Astrocyte (in vitro differentiated cells and primary cell): ENCODE measurements around the gene PTMS. TPM values are rescaled to one million over a fixed set of nuclear protein-coding genes. Genes with fewer than 3 reads are reported as not detected.
A peak's percentile ranks its signal among the peaks of the same experiment; 100 is the strongest.

Experiments
- DNase-seq: peaks from one replicate; pipeline ENCODE4 v3.0.0-alpha.2; 2010; ENCODE audit warnings: low read depth
- FAIRE-seq: peaks from 2 replicates; lab custom pipeline; 2011; peaks lifted over from hg19 to GRCh38; lab: Jason Lieb, UNC
- H2AFZ ChIP-seq: 2 replicates; pipeline ENCODE4 v1.6.0; 2012; ENCODE audit warnings: low read depth, low read length, inconsistent platforms
- H3K27ac ChIP-seq: 2 replicates; pipeline ENCODE4 v1.5.1; 2011; ENCODE audit warnings: low read depth, low read length, inconsistent platforms
- H3K27me3 ChIP-seq: 2 replicates; pipeline ENCODE4 v1.6.0; 2011; ENCODE audit warnings: low read length, inconsistent platforms; ENCODE audit not compliant: insufficient read depth
- H3K36me3 ChIP-seq: 2 replicates; pipeline ENCODE4 v1.5.1; 2011; ENCODE audit warnings: low read length, inconsistent platforms; ENCODE audit not compliant: insufficient read depth
- H3K4me1 ChIP-seq: 2 replicates; pipeline ENCODE4 v1.5.1; 2011; ENCODE audit warnings: low read length, inconsistent platforms; ENCODE audit not compliant: insufficient read depth
- H3K4me2 ChIP-seq: 2 replicates; pipeline ENCODE4 v1.6.0; 2012; ENCODE audit warnings: low read length, inconsistent platforms
- H3K4me3 ChIP-seq: 2 replicates; pipeline ENCODE4 v1.5.1; 2011; ENCODE audit warnings: low read depth, mild to moderate bottlenecking, low read length, inconsistent platforms; ENCODE audit not compliant: insufficient read depth
- H3K79me2 ChIP-seq: 2 replicates; pipeline ENCODE4 v1.6.0; 2012; ENCODE audit warnings: mild to moderate bottlenecking, low read length, inconsistent platforms; ENCODE audit not compliant: insufficient read depth
- H3K9ac ChIP-seq: 2 replicates; pipeline ENCODE4 v1.6.0; 2012; ENCODE audit warnings: mild to moderate bottlenecking, low read length, inconsistent platforms
- H3K9me3 ChIP-seq: 2 replicates; pipeline ENCODE4 v1.5.1; 2012; ENCODE audit warnings: low read depth, mild to moderate bottlenecking, low read length, inconsistent platforms; ENCODE audit not compliant: insufficient read depth
- H4K20me1 ChIP-seq: 2 replicates; pipeline ENCODE4 v1.6.0; 2012; ENCODE audit warnings: low read length, inconsistent platforms; ENCODE audit not compliant: insufficient read depth
- H3K27ac Mint-ChIP-seq: one replicate; pipeline ENCODE4 v1.8.0; 2021; ENCODE audit warnings: mild to moderate bottlenecking, mixed read lengths; ENCODE audit not compliant: unreplicated experiment
- H3K27me3 Mint-ChIP-seq: one replicate; pipeline ENCODE4 v1.8.0; 2021; ENCODE audit warnings: low read depth, mixed read lengths; ENCODE audit not compliant: unreplicated experiment
- H3K36me3 Mint-ChIP-seq: one replicate; pipeline ENCODE4 v1.8.0; 2021; ENCODE audit warnings: low read depth, mixed read lengths; ENCODE audit not compliant: unreplicated experiment
- H3K4me1 Mint-ChIP-seq: one replicate; pipeline ENCODE4 v1.8.0; 2021; ENCODE audit warnings: low read depth, mixed read lengths; ENCODE audit not compliant: unreplicated experiment
- H3K4me3 Mint-ChIP-seq: one replicate; pipeline ENCODE4 v1.8.0; 2021; ENCODE audit warnings: mild to moderate bottlenecking, moderate library complexity, mixed read lengths; ENCODE audit not compliant: unreplicated experiment
- H3K9me3 Mint-ChIP-seq: one replicate; pipeline ENCODE4 v1.8.0; 2021; ENCODE audit warnings: mild to moderate bottlenecking, mixed read lengths; ENCODE audit not compliant: unreplicated experiment
- EZH2 ChIP-seq: IDR thresholded peaks from 2 replicates; pipeline ENCODE4 v1.6.1; 2012; ENCODE audit warnings: mild to moderate bottlenecking, low read length, inconsistent platforms; ENCODE audit not compliant: insufficient read depth
- total RNA-seq: library from RNA; stranded (reverse); gene quantifications from 2 replicates; pipeline ENCODE4 v1.2.1, GENCODE V29; 2021
- TF ChIP-seq, protein P1 (sequence below): IDR thresholded peaks from 2 replicates; pipeline ENCODE4 v1.5.1; 2011; ENCODE audit warnings: low read depth, mild to moderate bottlenecking, inconsistent platforms, low read length, moderate library complexity; ENCODE audit not compliant: insufficient read depth

The PTMS gene
- total RNA-seq, 1 donor from 2014 or later = 510 TPM

DNA sequence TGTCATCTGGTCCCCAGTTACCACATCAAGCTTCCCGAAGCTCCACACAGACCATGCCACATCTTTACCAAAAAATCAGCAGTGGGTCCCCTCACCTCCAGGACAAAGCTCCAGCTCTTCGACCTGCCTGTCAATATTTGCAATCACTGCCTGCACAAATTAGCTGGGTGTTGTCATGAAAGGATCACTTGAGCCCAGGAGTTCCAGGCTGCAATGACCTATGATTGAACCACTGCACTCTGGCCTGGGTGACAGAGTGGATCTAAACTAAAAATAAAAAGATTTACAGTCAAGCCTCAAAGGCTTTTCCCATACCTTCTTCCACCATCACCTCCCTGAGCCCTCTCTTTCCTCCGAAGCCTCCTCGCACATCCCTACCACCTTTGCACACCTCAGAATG lies 30.4 kb downstream of the PTMS start:
- H3K27me3 ChIP-seq = peaks cover 6% of the 10 kb centered on the region
- no peak overlapping the region for H3K27ac ChIP-seq
- H3K4me1 Mint-ChIP-seq = peaks cover 11% of the 10 kb centered on the region
- H4K20me1 ChIP-seq = no peaks in the 10 kb centered on the region
- H3K4me3 ChIP-seq = no peak overlapping the region
- H3K27me3 Mint-ChIP-seq = peaks cover 52% of the 10 kb centered on the region
- peaks cover 3% of the 10 kb centered on the region for H3K36me3 Mint-ChIP-seq
- no peaks in the 10 kb centered on the region for H3K9me3 ChIP-seq
- peak overlapping the region; percentile 63 for H3K27ac Mint-ChIP-seq
- FAIRE-seq (no peak), DNase-seq (no peak)
- H3K9ac ChIP-seq = no peak overlapping the region
- H3K4me2 ChIP-seq = no peak overlapping the region
- no peak overlapping the region for H2AFZ ChIP-seq
- H3K9me3 Mint-ChIP-seq = no peaks in the 10 kb centered on the region
- no peaks in the 10 kb centered on the region for H3K36me3 ChIP-seq
- no peak overlapping the region for H3K4me3 Mint-ChIP-seq
- H3K79me2 ChIP-seq = no peaks in the 10 kb centered on the region
- peaks cover 9% of the 10 kb centered on the region for H3K4me1 ChIP-seq
- TF ChIP-seq, protein P1, sequence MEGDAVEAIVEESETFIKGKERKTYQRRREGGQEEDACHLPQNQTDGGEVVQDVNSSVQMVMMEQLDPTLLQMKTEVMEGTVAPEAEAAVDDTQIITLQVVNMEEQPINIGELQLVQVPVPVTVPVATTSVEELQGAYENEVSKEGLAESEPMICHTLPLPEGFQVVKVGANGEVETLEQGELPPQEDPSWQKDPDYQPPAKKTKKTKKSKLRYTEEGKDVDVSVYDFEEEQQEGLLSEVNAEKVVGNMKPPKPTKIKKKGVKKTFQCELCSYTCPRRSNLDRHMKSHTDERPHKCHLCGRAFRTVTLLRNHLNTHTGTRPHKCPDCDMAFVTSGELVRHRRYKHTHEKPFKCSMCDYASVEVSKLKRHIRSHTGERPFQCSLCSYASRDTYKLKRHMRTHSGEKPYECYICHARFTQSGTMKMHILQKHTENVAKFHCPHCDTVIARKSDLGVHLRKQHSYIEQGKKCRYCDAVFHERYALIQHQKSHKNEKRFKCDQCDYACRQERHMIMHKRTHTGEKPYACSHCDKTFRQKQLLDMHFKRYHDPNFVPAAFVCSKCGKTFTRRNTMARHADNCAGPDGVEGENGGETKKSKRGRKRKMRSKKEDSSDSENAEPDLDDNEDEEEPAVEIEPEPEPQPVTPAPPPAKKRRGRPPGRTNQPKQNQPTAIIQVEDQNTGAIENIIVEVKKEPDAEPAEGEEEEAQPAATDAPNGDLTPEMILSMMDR = no peak

DNA sequence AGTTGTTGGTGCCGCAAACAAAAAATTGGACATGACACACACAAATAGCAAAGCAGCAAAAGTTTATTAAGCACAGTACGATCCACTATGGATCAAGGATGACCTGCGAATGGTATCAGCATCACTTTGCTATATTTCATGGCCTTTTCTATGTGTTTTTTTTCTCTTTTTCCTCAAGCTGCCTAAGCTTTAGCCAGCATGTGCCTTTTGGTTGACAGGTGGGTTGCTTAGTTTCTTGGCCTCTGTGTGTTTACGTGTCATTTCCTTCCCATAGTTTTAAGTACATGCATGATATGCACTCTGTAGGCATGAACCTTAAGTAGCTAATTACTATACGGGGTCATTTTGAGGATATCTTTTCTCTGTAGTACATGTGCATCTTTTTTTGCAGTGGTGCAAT lies 33.0 kb downstream of the PTMS start:
- Histone ChIP-seq H3K4me2 (no peak overlapping the region), H3K27me3 (peaks cover 6% of the 10 kb centered on the region), H3K36me3 (no peaks in the 10 kb centered on the region), H2AFZ (no peak overlapping the region), H3K4me1 (no peaks in the 10 kb centered on the region), H3K4me3 (no peak overlapping the region), H3K79me2 (no peaks in the 10 kb centered on the region), H3K27ac (no peak overlapping the region), H3K9ac (no peak overlapping the region), H3K9me3 (no peaks in the 10 kb centered on the region), H4K20me1 (no peaks in the 10 kb centered on the region)
- Mint-ChIP-seq H3K9me3 (peaks cover 1% of the 10 kb centered on the region), H3K4me1 (no peaks in the 10 kb centered on the region), H3K36me3 (peaks cover 3% of the 10 kb centered on the region), H3K27me3 (peaks cover 33% of the 10 kb centered on the region), H3K27ac (no peak overlapping the region), H3K4me3 (no peak overlapping the region)
- DNase-seq = no peak
- no peak for FAIRE-seq
- TF ChIP-seq EZH2 = no peak
- TF ChIP-seq, protein P1 = no peak

DNA sequence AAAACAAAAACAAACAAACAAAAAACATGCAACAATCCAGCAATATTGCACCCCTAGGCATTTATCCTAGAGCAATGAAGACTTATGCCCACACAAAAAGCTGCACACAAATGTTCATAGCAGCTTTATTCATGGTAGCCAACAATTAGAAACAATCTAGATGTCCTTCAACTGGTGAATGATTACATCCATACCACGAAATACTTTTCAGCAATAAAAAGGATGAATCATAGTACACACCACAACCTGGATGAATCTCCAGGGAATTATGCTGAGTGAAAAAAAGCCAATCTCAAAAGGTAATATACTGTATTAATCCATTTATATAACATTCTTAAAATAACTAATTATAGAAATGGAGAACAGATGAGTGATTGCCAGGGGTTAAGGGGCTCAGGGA lies 41.0 kb downstream of the PTMS start:
- H3K36me3 ChIP-seq = no peaks in the 10 kb centered on the region
- DNase-seq = no peak
- no peak overlapping the region for H3K4me3 Mint-ChIP-seq
- H3K9ac ChIP-seq = no peak overlapping the region
- no peak overlapping the region for H3K27ac ChIP-seq
- no peaks in the 10 kb centered on the region for H3K9me3 ChIP-seq
- H3K4me3 ChIP-seq = no peak overlapping the region
- H3K9me3 Mint-ChIP-seq = peaks cover 5% of the 10 kb centered on the region
- no peak overlapping the region for H3K27ac Mint-ChIP-seq
- no peak overlapping the region for H2AFZ ChIP-seq
- no peaks in the 10 kb centered on the region for H4K20me1 ChIP-seq
- no peak for TF ChIP-seq EZH2
- H3K4me1 ChIP-seq = no peaks in the 10 kb centered on the region
- peaks cover 2% of the 10 kb centered on the region for H3K27me3 ChIP-seq
- H3K4me1 Mint-ChIP-seq = peaks cover 9% of the 10 kb centered on the region
- no peaks in the 10 kb centered on the region for H3K27me3 Mint-ChIP-seq
- H3K4me2 ChIP-seq = no peak overlapping the region
- FAIRE-seq = no peak
- no peaks in the 10 kb centered on the region for H3K36me3 Mint-ChIP-seq
- H3K79me2 ChIP-seq = no peaks in the 10 kb centered on the region
